GM19372 (cell line): Measurements from ENCODE around the gene COL25A1.
A peak's percentile ranks its signal among the peaks of the same experiment; 100 is the strongest.
"Not testable (repeated sequence)": the region's sequence is repeated elsewhere in the genome, so short reads cannot be mapped to it uniquely, and the experiment has no call there.

Experiments
- ATAC-seq: cut with Tn5 transposase; IDR thresholded peaks from one replicate; pipeline ENCODE4 v1.9.1; 2021; ENCODE audit warnings: mild to moderate bottlenecking, low read depth, moderate library complexity; ENCODE audit not compliant: unreplicated experiment

The COL25A1 gene

DNA sequence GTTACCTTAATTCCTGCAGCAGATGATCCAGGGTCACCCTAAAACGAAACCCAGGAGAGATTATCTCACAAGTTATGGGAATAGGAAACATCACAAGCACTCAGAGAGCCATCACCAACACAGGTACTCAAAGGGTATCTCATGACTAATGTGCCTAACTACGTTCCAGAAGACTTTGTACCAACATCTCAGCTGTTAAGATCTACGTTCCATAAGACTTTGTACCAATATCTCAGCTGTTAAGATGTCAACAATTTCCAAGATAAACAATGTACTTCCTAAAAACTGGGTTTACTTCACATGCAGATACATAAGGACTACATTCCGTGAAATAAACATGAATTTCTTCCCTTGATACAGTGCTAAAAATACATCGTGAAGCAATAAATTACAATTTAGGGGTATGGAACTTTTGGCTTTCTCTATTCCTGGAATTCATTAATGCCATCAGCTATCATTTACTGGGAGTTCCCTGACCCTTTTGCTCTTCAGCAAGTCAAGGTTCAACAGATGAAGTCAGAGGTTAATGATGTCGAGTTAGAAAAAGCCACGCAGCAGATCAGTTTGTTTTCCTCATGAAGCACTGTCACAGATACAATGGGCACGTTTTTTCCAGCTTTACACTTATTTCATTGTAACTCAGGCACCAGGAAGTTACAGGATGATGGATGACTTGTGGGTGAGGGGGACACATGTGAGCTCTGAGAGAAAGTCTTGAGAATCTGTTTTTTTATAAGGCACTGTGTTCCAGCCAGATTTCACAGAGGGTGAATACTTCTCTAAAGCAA lies 412.6 kb downstream of the COL25A1 start:
- ATAC-seq: no peak

DNA sequence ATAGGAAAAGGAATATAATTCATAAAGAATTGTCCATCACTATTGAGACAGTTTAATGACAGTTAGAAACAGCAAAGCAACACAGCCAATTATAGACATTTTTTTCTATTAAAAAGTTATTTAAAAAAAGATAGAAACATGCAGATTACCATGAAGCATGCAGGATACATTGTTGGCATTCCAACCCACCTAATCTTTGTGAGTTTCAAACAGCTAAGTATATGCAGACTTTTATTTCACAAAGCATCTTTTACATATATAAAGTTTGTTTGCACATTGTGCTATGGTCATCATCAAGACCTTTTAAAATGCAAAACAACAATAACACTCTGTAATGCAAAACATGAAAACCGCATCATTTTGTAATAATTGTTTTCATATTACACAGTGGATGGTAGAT lies 413.7 kb downstream of the COL25A1 start:
- ATAC-seq: no peak

DNA sequence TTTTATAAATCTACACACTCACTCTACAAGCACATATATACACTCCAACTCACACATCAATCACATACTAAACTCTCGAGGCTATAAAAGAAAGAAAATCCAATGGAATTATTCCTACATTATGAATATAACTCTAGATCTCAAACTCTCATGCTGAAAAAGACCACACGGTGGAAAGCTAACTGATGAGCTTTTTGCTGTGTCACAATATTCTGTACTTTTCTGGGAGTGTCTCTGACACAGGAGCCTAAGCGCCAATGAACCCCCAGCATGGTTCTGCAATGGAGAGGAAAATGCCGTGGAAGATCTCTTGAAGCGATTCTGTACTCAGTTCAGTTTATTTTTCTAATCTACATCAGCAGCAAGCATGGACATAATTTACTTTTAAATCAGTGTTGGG lies 415.4 kb downstream of the COL25A1 start:
- no peak for ATAC-seq

- ATAC-seq: no peak
Measured at GRCh38 chr4:108885211-108885610, 417.2 kb downstream of the COL25A1 start.

DNA sequence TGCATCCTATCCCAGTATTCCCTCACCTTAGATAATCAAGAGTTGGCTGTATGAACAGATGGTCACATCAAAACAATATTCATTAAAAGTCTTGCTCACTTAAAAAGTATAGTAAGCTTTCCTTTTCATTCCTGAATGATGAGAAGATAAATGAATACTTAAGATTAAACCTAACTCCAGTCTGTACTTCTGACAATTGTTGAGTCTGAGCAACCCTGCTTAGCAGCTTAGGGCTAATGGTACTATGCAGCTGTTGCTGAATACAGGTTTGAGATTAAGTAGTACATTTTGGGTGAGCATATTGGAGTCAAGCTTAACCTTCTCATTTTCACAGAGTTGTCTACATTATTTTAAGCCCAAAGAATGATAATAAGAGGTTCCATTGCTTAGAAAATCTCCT lies 417.9 kb downstream of the COL25A1 start:
- ATAC-seq: no peak

- ATAC-seq: no peak
Measured at GRCh38 chr4:108881986-108882385, 420.5 kb downstream of the COL25A1 start.

DNA sequence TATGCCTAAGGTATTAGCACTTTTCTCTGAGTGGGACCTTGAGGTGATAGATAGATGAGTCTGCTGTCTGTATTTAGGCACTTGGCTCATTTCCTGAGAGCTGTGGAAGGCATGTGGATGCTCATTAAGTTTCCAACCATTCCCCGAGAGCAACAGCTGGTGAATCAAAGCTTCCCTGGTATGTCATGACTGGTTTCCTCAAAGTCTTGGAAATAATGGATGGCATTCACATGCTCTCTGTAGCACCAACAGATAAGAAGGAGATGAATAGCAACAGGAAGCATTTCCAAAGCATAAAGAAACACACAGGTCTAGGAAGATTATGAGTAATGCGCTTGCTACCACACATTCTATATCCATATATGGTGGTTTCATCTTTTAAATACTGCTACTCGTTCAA lies 421.3 kb downstream of the COL25A1 start:
- no peak for ATAC-seq

DNA sequence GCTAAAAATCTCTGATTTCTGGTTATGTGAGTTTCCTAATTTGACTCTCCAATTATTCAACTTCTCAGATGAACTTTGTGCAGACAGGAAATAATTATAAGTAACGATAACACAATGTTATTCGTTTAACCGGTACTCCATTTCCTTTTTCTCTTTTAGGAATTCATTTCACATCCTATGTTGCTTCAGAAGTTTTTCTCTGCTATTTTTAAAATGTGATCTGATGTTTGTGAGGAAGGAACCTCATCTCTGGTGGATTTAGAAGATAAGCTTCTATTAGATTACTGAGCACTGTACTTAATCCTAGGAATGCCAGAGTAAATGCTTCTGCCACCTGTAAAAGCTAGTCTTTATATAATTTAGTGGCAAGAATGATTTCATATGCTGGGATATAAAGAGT lies 423.7 kb downstream of the COL25A1 start:
- no peak for ATAC-seq

- no peak for ATAC-seq
Measured at GRCh38 chr4:108877821-108878220, 424.6 kb downstream of the COL25A1 start.

GRCh38 chr4:108874806-108875205 lies 427.7 kb downstream of the COL25A1 start:
- no peak for ATAC-seq

GRCh38 chr4:108869970-108870369 lies 432.5 kb downstream of the COL25A1 start:
- not testable (repeated sequence) for ATAC-seq

GRCh38 chr4:108868606-108869227 lies 433.7 kb downstream of the COL25A1 start:
- ATAC-seq: no peak

GRCh38 chr4:108867476-108867875 lies 435.0 kb downstream of the COL25A1 start:
- ATAC-seq: no peak

DNA sequence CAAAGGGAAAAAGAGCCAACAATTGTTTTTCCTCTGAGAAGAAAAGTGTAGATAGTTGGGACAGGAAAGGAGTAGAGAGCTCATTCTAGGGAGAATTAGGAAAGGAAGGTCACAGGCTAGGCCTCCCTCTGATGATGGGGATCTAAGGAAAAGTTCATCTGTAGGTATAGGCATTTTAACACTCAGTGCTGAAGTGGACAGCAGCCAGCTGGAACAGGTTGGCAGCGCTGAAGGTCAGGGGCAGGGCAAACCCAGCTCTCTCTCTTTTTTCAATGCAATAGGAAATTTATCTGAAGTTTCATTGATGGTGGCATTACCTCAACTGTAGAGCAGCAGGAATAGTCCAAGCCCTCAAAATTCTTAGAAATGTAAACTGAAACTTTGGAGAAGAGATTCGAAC lies 441.1 kb downstream of the COL25A1 start:
- ATAC-seq: no peak

GRCh38 chr4:108854786-108855185 lies 447.7 kb downstream of the COL25A1 start:
- ATAC-seq: no peak

DNA sequence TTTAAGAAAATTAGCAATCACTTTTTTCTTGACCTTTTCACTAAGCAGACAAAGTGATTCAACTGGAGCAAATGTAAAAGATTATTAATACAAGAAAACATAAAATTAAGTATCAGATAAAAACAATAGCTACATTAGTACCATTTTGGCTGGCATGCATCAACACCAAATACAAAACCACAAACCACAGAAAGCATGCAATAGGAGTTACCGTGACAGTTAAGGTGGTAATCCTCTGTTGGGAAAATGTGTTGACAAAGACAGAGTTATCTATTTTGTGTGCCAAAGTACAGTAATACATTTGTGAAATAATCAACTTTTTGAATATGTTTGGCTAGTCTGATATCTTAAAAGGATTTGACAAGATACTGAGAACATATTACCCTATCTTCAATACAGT lies 449.8 kb downstream of the COL25A1 start:
- ATAC-seq: no peak

DNA sequence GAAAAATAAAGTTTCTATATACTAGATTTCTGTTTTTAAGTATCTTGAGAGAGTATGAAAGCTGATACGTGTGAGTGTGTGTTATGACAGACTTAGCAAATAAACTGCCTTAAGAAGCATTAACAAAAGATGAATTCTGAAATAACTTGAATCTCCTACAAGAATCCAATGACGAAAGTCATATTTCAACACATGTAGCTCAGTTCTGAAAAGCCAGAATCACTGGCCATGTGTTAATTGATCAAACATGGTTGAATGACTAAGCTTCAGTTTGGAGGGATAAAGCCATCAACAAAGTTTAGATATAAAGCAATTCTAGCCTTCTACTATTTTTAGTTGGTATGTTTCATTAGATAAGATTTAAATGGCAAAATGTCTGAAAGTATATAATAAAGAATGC lies 451.1 kb downstream of the COL25A1 start:
- ATAC-seq: no peak

DNA sequence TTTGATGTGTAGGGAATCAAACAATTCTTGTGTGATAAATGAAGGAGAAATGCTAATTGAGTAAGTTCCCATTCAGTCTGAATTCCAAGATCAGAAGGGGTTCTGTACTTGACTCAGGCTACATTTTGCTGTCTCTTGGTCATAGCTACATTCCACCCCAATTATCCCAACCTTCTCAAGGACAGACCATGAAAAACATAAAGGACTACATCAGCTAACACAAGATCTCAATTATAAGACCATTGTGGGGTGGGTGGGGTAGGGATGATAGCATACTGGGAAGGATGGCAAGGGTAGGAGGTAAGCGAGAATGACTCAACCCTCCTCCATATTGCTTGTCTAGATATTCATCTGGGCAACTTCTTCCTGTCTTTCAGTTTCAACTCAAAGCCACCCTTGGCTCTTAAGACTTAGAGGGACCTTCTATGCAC lies 452.2 kb downstream of the COL25A1 start:
- no peak for ATAC-seq

GRCh38 chr4:108849611-108850168 lies 452.8 kb downstream of the COL25A1 start:
- peak; percentile 85 for ATAC-seq

- ATAC-seq: no peak
Measured at GRCh38 chr4:108846568-108846967, 455.9 kb downstream of the COL25A1 start.

GRCh38 chr4:108840426-108840975 lies 462.0 kb downstream of the COL25A1 start:
- ATAC-seq: no peak

DNA sequence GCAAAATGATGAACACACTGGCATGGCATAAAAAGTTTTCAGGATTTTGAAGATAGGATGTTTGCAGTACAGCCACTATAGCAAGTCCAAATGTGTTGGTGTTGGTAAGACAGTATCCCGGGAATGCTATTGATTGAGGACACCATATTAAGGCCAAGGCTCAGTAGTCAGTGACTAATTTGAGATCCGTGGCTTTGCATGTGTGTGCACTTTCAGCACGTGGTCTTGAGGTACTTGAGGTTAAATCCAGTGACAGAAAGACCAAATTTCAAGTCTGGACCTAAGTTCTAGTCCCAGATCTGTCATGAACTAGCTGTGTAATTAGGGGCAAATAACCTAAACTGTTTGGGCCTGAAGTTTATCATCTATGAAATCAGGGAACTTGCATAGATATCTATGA lies 463.1 kb downstream of the COL25A1 start:
- no peak for ATAC-seq
